ENCODE results near the gene FCRLA. TPM values are rescaled to one million over a fixed set of nuclear protein-coding genes. Genes with fewer than 3 reads are reported as not detected.

The FCRLA gene
- total RNA-seq, 1 donor from 2014 or later: not detected

- TF ChIP-seq POLR2AphosphoS5 (IDR thresholded peaks at IDR 0.05; ENCODE audit: insufficient read depth in 1 of 2, low read depth in 1 of 2) (no peak), POLR2A (IDR thresholded peaks at IDR 0.05) (no peak)
- TF ChIP-seq, protein P1, sequence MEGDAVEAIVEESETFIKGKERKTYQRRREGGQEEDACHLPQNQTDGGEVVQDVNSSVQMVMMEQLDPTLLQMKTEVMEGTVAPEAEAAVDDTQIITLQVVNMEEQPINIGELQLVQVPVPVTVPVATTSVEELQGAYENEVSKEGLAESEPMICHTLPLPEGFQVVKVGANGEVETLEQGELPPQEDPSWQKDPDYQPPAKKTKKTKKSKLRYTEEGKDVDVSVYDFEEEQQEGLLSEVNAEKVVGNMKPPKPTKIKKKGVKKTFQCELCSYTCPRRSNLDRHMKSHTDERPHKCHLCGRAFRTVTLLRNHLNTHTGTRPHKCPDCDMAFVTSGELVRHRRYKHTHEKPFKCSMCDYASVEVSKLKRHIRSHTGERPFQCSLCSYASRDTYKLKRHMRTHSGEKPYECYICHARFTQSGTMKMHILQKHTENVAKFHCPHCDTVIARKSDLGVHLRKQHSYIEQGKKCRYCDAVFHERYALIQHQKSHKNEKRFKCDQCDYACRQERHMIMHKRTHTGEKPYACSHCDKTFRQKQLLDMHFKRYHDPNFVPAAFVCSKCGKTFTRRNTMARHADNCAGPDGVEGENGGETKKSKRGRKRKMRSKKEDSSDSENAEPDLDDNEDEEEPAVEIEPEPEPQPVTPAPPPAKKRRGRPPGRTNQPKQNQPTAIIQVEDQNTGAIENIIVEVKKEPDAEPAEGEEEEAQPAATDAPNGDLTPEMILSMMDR (IDR thresholded peaks at IDR 0.05): no peak
- H3K4me1 ChIP-seq: no peaks in the 10 kb centered on the region
Measured at GRCh38 chr1:161676441-161676840, 30.6 kb upstream of the FCRLA start.

DNA sequence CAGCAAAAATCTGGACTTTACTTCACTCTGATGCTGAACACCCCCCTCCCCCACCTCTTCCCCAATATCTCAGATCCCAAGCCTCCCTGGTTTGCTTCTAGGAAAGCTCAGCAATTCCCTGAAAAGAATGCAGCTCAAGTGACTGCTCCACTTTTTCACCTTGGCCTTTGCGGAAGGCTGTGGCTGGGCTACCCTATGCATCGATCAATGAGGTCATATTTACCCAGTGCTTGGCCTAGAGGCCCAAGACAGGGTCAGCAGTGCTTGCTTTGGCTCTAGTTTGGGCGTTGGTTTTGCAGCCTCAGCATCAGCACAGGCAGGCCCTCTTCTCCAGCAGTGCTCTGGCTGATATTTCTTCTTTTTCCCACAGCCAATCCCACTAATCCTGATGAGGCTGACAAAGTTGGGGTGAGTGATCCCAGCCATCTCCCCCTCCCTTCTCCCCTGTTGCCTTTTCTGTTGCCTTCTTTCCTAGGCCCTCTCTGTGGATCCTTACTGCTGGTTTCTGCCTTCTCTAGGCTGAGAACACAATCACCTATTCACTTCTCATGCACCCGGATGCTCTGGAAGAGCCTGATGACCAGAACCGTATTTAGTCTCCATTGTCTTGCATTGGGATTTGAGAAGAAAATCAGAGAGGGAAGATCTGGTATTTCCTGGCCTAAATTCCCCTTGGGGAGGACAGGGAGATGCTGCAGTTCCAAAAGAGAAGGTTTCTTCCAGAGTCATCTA, 29.9 kb upstream of the FCRLA start:
- Histone ChIP-seq H3K4me1 (no peaks in the 10 kb centered on the region), H3K27ac (no peak overlapping the region), H3K9me3 (no peaks in the 10 kb centered on the region), H3K4me3 (no peak overlapping the region), H3K27me3 (no peaks in the 10 kb centered on the region), H3K36me3 (no peaks in the 10 kb centered on the region)
- DNase-seq (ENCODE audit: extremely low spot score in 2 of 2): no peak
- TF ChIP-seq POLR2AphosphoS5 (IDR thresholded peaks at IDR 0.05; ENCODE audit: insufficient read depth in 1 of 2, low read depth in 1 of 2) (no peak), POLR2A (IDR thresholded peaks at IDR 0.05) (no peak)
- TF ChIP-seq, protein P1 (IDR thresholded peaks at IDR 0.05): no peak
- intact Hi-C loops (cut with DNase I): no loop called here

More at GRCh38 chr1:161676441-161676840, 30.6 kb upstream of the FCRLA start:
- DNase-seq (ENCODE audit: extremely low spot score in 2 of 2): no peak
- Histone ChIP-seq H3K4me3 (no peak overlapping the region), H3K27ac (no peak overlapping the region), H3K36me3 (no peaks in the 10 kb centered on the region), H3K9me3 (no peaks in the 10 kb centered on the region), H3K27me3 (no peaks in the 10 kb centered on the region)
- intact Hi-C loops (cut with DNase I): no loop called here

DNA sequence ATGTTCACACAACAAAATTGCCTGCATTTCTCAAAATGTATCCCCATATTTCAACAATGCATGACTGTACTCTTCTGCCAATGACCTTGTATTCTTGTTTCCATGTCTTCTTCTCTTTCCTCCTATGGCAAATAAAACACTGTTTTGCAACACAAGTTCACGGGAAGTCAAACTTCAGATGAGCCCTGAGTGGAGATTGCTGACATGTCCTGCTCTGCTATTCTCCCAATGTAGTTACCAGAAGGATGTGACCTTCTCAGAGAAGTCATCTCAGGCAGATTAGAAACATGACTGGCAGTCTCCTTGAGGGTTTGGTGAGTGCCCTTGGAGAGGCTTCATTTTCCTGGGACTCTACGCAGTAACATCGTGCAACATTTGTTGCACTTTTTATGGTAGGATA, 28.5 kb upstream of the FCRLA start:
- DNase-seq (ENCODE audit: extremely low spot score in 2 of 2): no peak
- intact Hi-C loops (cut with DNase I): no loop called here
- no peak overlapping the region for H3K27ac ChIP-seq
- no peak overlapping the region for H3K4me3 ChIP-seq
- H3K36me3 ChIP-seq: no peaks in the 10 kb centered on the region
- TF ChIP-seq POLR2A (IDR thresholded peaks at IDR 0.05) (no peak), POLR2AphosphoS5 (IDR thresholded peaks at IDR 0.05; ENCODE audit: insufficient read depth in 1 of 2, low read depth in 1 of 2) (no peak)
- TF ChIP-seq, protein P1 (IDR thresholded peaks at IDR 0.05): no peak
- H3K27me3 ChIP-seq: no peaks in the 10 kb centered on the region
- no peaks in the 10 kb centered on the region for H3K9me3 ChIP-seq
- H3K4me1 ChIP-seq: no peaks in the 10 kb centered on the region

- Histone ChIP-seq H3K4me1 (no peaks in the 10 kb centered on the region), H3K27me3 (no peaks in the 10 kb centered on the region), H3K4me3 (no peak overlapping the region), H3K27ac (no peak overlapping the region), H3K36me3 (no peaks in the 10 kb centered on the region), H3K9me3 (no peaks in the 10 kb centered on the region)
- no peak for DNase-seq (ENCODE audit: extremely low spot score in 2 of 2)
- TF ChIP-seq POLR2A (IDR thresholded peaks at IDR 0.05): no peak
- TF ChIP-seq, protein P1 (IDR thresholded peaks at IDR 0.05): no peak
- no peak for TF ChIP-seq POLR2AphosphoS5 (IDR thresholded peaks at IDR 0.05; ENCODE audit: insufficient read depth in 1 of 2, low read depth in 1 of 2)
- intact Hi-C loops (cut with DNase I): no loop called here
Measured at GRCh38 chr1:161681879-161682278, 25.1 kb upstream of the FCRLA start.

- intact Hi-C loops (cut with DNase I): no loop called here
- Histone ChIP-seq H3K36me3 (no peaks in the 10 kb centered on the region), H3K4me1 (no peaks in the 10 kb centered on the region), H3K4me3 (no peak overlapping the region), H3K27me3 (no peaks in the 10 kb centered on the region), H3K9me3 (no peaks in the 10 kb centered on the region), H3K27ac (no peak overlapping the region)
- TF ChIP-seq, protein P1 (IDR thresholded peaks at IDR 0.05): no peak
- TF ChIP-seq POLR2A (IDR thresholded peaks at IDR 0.05) (no peak), POLR2AphosphoS5 (IDR thresholded peaks at IDR 0.05; ENCODE audit: insufficient read depth in 1 of 2, low read depth in 1 of 2) (no peak)
- no peak for DNase-seq (ENCODE audit: extremely low spot score in 2 of 2)
Measured at GRCh38 chr1:161688946-161689345, 18.1 kb upstream of the FCRLA start.

Measured in vagina (tissue), 2 donors.